ENCODE results near the gene CDNF.

The CDNF gene

DNA sequence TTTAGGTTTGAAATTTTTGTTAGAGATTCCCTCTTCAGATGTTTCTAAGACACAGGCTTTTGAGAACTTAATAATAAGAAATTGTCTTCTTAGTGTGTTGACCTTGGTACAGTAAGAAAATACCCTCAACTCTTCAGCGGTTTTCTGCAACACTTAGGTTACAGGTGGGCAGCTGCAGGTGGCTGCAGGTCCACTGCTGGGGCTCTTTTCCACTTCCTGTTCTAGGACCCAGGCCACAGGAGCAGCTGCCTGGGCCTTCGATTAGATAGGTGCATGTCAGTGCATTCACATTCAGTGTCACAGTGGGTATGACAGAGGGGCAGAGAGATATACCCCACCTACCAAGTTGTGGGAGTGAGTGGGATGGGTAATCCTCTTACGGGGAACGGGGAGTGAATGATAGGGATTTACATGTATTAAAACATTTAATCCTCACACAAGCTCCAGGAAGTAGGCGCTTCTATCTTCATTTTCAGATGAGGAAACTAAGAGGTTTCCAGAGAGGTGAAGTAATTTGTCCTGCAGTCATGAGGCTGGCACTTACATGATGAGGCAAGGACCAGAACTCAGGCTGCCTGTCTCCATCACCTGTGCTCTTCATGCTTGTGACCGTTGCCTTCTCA lies 20.6 kb upstream of the CDNF start:
- TF ChIP-seq, protein P1, sequence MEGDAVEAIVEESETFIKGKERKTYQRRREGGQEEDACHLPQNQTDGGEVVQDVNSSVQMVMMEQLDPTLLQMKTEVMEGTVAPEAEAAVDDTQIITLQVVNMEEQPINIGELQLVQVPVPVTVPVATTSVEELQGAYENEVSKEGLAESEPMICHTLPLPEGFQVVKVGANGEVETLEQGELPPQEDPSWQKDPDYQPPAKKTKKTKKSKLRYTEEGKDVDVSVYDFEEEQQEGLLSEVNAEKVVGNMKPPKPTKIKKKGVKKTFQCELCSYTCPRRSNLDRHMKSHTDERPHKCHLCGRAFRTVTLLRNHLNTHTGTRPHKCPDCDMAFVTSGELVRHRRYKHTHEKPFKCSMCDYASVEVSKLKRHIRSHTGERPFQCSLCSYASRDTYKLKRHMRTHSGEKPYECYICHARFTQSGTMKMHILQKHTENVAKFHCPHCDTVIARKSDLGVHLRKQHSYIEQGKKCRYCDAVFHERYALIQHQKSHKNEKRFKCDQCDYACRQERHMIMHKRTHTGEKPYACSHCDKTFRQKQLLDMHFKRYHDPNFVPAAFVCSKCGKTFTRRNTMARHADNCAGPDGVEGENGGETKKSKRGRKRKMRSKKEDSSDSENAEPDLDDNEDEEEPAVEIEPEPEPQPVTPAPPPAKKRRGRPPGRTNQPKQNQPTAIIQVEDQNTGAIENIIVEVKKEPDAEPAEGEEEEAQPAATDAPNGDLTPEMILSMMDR (conservative IDR thresholded peaks at IDR 0.05; ENCODE audit: control insufficient read depth, insufficient read depth, low read depth, low read length): no peak
- no peak overlapping the region for H3K4me3 ChIP-seq (ENCODE audit: control insufficient read depth, low read depth, low read length)
- DNase-seq (ENCODE audit: low read depth): no peak

DNA sequence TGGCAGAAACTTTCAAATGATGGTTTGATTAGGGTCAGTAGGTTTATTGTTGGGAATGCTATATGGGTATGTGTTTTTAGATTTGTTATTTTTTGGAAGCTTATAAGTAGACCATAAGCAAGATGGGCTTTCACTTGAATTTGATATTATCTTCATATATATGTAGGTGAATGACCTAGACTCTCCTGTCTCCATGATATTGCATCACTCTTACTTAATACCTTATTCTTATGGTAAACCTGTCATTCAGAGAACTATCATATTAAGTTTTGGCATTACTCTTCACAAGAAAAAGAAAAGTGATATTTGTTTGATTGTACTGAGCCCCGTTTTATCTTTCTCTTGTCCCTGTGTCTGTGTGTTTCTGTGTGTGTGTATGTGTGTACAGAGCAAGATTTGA lies 17.6 kb upstream of the CDNF start:
- H3K4me3 ChIP-seq (ENCODE audit: control insufficient read depth, low read depth, low read length): no peak overlapping the region
- TF ChIP-seq, protein P1 (conservative IDR thresholded peaks at IDR 0.05; ENCODE audit: control insufficient read depth, insufficient read depth, low read depth, low read length): no peak
- no peak for DNase-seq (ENCODE audit: low read depth)

DNA sequence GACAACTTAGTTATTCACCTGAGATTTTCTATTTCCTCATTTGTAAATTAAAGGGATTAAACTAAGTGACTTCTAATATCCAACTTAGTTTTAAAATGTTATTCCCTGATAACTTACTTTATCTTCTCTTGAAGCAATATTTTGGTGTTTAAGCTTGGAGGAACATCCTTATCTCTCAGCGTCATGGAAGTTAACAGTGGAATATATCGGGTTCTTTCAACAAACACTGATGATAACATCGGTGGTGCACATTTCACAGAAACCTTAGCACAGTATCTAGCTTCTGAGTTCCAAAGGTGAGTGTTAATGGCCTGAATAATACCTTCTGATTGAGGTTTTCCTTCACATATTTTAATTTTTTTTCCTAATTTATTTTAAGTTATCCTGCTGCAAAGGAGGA lies 14.4 kb upstream of the CDNF start:
- DNase-seq (ENCODE audit: low read depth): no peak
- TF ChIP-seq, protein P1 (conservative IDR thresholded peaks at IDR 0.05; ENCODE audit: control insufficient read depth, insufficient read depth, low read depth, low read length): no peak
- H3K4me3 ChIP-seq (ENCODE audit: control insufficient read depth, low read depth, low read length): no peak overlapping the region

DNA sequence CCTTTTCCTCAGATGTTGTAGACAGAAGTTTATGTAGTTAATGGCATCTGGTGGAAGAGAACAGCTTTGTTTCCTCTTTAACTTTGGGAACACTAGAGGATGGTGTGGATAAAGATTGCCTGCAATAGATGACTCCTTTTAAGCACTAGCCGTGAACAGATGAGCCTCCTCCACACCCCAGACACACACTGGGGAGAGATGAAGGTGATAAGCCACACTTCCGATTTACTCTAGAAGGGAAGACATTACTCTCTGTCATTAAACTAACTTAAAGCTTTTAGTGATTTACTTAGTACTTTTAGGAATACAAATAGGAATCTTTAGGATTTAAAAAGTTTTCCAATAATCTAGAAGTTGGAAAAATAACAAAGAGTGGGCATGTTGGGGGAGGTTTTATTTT lies 7.1 kb upstream of the CDNF start:
- TF ChIP-seq, protein P1 (conservative IDR thresholded peaks at IDR 0.05; ENCODE audit: control insufficient read depth, insufficient read depth, low read depth, low read length): no peak
- DNase-seq (ENCODE audit: low read depth): no peak

DNA sequence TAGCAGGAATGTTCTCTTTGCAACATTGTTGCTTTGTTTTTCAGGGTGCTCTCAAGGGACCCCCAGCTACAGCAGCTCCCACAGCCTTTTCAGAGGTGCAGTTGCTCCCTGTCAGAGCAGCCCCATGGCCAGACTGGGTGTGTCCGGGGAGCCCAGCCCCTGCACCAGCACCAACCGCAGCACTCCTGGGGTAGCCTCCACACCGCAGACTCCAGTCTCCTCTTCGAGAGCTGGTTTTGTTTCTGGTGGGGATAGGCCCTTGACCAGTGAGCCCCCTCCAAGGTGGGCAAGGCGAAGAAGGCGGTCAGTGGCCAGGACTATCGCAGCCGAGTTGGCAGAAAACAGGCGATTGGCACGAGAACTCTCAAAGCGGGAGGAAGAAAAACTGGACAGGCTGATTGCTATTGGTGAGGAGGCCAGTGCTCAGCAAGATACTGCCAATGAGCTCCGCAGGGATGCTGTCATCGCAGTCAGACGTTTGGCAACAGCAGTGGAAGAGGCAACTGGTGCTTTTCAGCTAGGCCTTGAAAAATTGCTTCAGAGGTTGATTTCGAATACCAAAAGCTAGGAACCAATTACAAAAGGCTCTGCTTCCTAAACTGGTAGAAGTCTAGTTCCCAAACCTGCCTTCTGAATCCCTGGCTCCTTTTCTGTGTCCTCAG lies 5.6 kb upstream of the CDNF start:
- no peak for DNase-seq (ENCODE audit: low read depth)
- H3K4me3 ChIP-seq (ENCODE audit: control insufficient read depth, low read depth, low read length): no peak overlapping the region
- TF ChIP-seq, protein P1 (conservative IDR thresholded peaks at IDR 0.05; ENCODE audit: control insufficient read depth, insufficient read depth, low read depth, low read length): no peak

More for the DNA sequence above, 7.1 kb upstream of the CDNF start:
- no peak overlapping the region for H3K4me3 ChIP-seq (ENCODE audit: control insufficient read depth, low read depth, low read length)

DNA sequence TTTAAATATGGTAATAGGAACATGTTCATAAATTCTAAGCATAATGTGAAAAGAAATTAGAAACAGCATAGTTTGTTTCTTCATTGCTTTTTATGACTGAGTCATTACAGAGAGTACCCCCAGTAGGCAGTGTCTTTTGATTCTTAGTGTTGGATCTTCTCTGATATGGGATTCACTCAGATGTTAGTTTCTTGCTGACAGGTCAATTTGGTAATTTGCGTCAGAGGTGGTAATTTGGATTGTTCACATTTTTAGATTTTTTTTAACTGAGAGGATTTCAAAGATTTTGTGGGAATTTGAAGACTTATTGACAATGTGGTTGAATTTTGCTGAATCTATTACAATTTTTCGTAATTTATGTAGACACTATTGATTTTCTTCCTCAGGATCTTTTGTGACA lies 2.3 kb upstream of the CDNF start:
- no peak for DNase-seq (ENCODE audit: low read depth)
- H3K4me3 ChIP-seq (ENCODE audit: control insufficient read depth, low read depth, low read length): no peak overlapping the region
- TF ChIP-seq, protein P1 (conservative IDR thresholded peaks at IDR 0.05; ENCODE audit: control insufficient read depth, insufficient read depth, low read depth, low read length): no peak
